Activated CD4-positive, alpha-beta T cell treated with anti-CD3 and anti-CD28 coated beads, Interleukin-2, amount 10 ng/mL, durations not matched to agents 7 days and 5 days (primary cell): Measurements from ENCODE around the gene RTN4RL1. TPM values are rescaled to one million over a fixed set of nuclear protein-coding genes. Genes with fewer than 3 reads are reported as not detected.
"Not testable (repeated sequence)": the region's sequence is repeated elsewhere in the genome, so short reads cannot be mapped to it uniquely, and the experiment has no call there.

Experiments
- CTCF ChIA-PET: fragments of 350-600 bp; sonication (Branson Sonifier 250); formaldehyde crosslinking; loops from one replicate; lab custom pipeline; 2021; ENCODE audit warnings: antibody characterized with exemption; lab: Charles Lee
- POLR2A ChIA-PET: fragments of 350-600 bp; sonication (Branson Sonifier 250); formaldehyde crosslinking; loops from one replicate; lab custom pipeline; 2021; ENCODE audit warnings: antibody characterized with exemption; lab: Charles Lee
- DNase-seq: peaks from one replicate; pipeline ENCODE4 v3.0.0-alpha.2; 2020
- H3K27ac Mint-ChIP-seq: one replicate; pipeline ENCODE4 v1.8.0; 2021; ENCODE audit warnings: mild to moderate bottlenecking, moderate library complexity, mixed read lengths
- H3K27me3 Mint-ChIP-seq: one replicate; pipeline ENCODE4 v1.8.0; 2021; ENCODE audit warnings: mixed read lengths
- H3K36me3 Mint-ChIP-seq: one replicate; pipeline ENCODE4 v1.8.0; 2021; ENCODE audit warnings: low read depth, mixed read lengths
- H3K4me1 Mint-ChIP-seq: one replicate; pipeline ENCODE4 v1.8.0; 2021; ENCODE audit warnings: mixed read lengths
- H3K4me3 Mint-ChIP-seq: one replicate; pipeline ENCODE4 v1.8.0; 2021; ENCODE audit warnings: mild to moderate bottlenecking, moderate library complexity, mixed read lengths
- H3K9me3 Mint-ChIP-seq: one replicate; pipeline ENCODE4 v1.8.0; 2021; ENCODE audit warnings: mixed read lengths
- total RNA-seq, 2 experiments: library from RNA; stranded (reverse); gene quantifications; one replicate each; pipeline ENCODE4 v1.2.3, GENCODE V29; 2021

RTN4RL1 gene
- total RNA-seq, 2 experiments from 2014 or later: 0.19 to 0.20 TPM

DNA sequence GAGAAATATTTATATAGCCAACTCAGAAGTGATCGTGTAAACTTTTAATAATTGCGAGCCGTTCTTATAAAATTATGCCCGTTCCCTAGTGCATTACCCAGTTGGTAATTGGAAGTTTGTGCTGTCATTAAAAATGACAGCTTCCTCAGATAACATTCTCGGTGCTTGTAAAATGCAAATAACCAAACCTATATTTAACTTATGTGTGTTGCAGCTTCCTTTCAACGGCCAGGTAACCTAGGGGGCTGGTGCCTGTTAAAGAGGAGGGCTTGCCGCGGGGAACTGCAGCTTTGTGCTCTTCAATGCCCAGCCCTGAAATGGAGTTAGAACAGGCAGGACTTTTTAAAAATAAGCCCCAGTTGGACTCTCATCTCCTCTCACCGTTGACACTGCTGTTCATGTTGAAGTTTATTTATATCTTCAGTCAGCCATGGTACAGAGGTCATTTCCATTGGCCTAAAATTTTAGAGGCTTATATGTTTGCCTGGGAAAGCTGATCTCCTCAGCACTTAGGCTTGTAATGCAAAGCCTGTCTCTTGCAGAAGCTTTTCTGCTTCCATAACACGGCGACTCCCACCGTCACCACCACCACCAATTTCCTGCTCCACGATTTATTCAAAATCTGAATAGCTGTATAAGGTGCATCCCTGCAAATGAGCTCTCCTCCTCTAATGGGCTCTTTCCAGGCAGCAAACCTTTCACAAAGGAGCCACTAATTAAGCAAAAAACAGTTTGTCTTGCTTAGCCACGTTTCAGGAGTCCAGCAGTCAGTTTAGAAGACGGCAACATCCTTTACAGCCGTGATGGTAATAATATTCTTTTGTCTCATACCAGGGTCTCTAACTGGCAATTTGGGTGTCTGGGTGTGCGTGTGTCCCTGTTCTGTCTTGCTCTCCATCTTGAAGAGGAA, 120.6 kb downstream of the RTN4RL1 start:
- Mint-ChIP-seq H3K4me3 (no peak overlapping the region), H3K27me3 (peaks cover 46% of the 10 kb centered on the region)

DNA sequence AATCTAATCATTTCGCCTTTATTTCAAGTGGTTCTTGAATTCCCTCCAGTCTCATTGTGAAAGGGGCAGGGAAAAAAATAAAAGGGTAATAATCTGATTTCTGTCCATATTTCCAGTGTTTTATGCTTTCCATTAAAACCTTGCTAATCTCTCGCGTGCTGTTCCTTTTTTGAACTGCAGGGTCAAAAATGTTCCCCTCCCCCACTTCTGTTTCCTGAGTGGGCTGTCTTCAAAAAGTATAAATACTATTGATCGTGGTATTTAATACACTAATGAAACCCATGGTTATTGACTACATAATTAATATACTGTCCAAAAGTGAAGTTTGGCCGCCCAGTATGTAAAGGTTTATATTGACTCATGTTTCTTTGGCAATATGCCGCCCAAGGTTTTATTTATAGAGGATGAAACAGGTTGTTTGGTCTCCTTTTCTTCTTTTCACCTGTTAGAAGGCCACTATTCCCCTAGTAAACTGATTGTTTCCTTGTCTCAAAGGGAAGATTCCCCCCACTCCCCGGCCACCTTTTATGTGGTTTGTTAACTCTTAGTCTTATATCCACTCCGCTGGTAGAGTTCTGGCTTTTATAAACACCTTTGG, 125.6 kb downstream of the RTN4RL1 start:
- Mint-ChIP-seq H3K27ac (no peak overlapping the region), H3K4me3 (no peak overlapping the region), H3K4me1 (peaks cover 8% of the 10 kb centered on the region), H3K36me3 (peaks cover 47% of the 10 kb centered on the region), H3K27me3 (peaks cover 5% of the 10 kb centered on the region), H3K9me3 (no peaks in the 10 kb centered on the region)
- no peak for DNase-seq
- POLR2A ChIA-PET: no interaction called here
- CTCF ChIA-PET: no interaction called here

More for the DNA sequence above, 120.6 kb downstream of the RTN4RL1 start:
- peaks cover 5% of the 10 kb centered on the region for H3K4me1 Mint-ChIP-seq
- DNase-seq: no peak
- ChIA-PET POLR2A (no interaction called here), CTCF (interaction anchor here (1.3 kb wide), 1 partner anchor 154 kb away, joined by 3 read pairs; no protein-coding TSS in a partner anchor)
- no peak overlapping the region for H3K27ac Mint-ChIP-seq
- H3K9me3 Mint-ChIP-seq: no peaks in the 10 kb centered on the region
- peaks cover 3% of the 10 kb centered on the region for H3K36me3 Mint-ChIP-seq

DNA sequence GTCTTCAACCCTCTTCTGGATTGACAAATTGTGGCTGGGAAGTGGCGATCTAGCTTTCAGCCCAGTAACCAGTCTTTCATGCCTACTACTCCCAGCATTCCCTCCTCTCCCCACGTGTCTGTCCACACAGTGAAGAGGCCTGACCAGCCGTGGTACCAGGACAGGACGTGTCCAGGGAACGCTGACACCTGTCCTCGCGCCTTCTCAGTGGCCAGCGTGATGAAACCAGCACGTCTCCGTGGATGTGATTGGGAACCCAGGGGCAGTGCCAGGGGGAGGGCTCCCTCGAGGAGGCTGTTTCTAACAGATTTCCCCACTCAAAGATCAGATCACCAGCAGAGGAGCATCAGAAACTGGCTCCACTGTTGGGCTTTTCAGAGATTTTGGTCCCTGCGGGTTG, 126.3 kb downstream of the RTN4RL1 start:
- Mint-ChIP-seq H3K27me3 (no peaks in the 10 kb centered on the region), H3K4me3 (no peak overlapping the region), H3K27ac (no peak overlapping the region), H3K36me3 (peaks cover 53% of the 10 kb centered on the region), H3K4me1 (peaks cover 8% of the 10 kb centered on the region), H3K9me3 (no peaks in the 10 kb centered on the region)
- POLR2A ChIA-PET: no interaction called here
- DNase-seq: no peak
- CTCF ChIA-PET: no interaction called here

DNA sequence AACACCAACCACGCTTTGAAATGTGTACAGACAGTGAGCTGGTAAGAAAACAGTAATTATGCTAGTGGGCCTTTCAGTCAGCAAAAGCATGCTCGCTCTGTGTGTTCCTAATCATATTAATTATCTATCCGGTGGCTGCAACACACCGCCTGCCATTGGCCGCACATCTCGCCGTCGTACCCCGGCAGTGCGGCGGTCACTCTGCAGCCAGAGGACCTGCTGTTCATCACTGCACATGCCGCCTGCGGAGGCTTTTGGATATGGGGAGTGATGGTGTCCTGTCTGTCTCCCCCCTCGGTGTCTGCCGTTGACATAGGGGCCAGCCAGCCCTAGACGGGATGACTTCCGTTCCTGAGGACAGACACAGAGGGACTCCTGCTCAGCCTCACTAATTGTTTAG, 126.8 kb downstream of the RTN4RL1 start:
- peaks cover 8% of the 10 kb centered on the region for H3K4me1 Mint-ChIP-seq
- H3K36me3 Mint-ChIP-seq: peaks cover 53% of the 10 kb centered on the region
- no peak overlapping the region for H3K4me3 Mint-ChIP-seq
- H3K9me3 Mint-ChIP-seq: no peaks in the 10 kb centered on the region
- H3K27ac Mint-ChIP-seq: no peak overlapping the region
- DNase-seq: no peak
- CTCF ChIA-PET: no interaction called here
- POLR2A ChIA-PET: no interaction called here
- no peaks in the 10 kb centered on the region for H3K27me3 Mint-ChIP-seq

DNA sequence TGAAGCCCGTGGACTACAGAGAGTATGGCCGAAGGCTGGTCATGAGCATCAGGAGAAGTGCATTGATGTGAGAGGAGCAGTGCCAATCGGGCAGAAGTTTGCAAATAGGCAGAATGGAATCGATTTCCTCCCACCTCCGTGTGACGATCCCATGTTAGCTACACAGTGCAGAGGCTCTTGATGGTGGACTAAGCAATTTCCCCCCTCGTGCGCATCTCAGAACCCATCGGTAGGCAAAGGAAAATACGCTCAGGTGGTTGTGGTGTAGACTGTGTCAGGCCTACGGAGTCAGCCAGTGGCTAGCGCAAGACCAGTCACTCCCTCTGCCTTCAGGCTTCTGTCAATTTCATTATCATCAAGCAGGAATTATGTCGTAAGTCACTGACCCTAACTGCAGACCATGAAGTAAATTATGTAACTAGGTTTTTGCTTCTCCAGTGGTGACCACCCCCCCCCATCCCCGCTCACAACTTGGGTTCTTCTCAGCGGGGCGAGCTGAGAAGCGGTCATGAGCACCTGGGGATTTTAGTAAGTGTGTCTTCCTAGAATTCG, 128.0 kb downstream of the RTN4RL1 start:
- Mint-ChIP-seq H3K27ac (no peak overlapping the region), H3K36me3 (peaks cover 62% of the 10 kb centered on the region), H3K4me3 (no peak overlapping the region), H3K4me1 (peaks cover 8% of the 10 kb centered on the region), H3K9me3 (no peaks in the 10 kb centered on the region), H3K27me3 (no peaks in the 10 kb centered on the region)
- DNase-seq: no peak
- ChIA-PET POLR2A (no interaction called here), CTCF (no interaction called here)

DNA sequence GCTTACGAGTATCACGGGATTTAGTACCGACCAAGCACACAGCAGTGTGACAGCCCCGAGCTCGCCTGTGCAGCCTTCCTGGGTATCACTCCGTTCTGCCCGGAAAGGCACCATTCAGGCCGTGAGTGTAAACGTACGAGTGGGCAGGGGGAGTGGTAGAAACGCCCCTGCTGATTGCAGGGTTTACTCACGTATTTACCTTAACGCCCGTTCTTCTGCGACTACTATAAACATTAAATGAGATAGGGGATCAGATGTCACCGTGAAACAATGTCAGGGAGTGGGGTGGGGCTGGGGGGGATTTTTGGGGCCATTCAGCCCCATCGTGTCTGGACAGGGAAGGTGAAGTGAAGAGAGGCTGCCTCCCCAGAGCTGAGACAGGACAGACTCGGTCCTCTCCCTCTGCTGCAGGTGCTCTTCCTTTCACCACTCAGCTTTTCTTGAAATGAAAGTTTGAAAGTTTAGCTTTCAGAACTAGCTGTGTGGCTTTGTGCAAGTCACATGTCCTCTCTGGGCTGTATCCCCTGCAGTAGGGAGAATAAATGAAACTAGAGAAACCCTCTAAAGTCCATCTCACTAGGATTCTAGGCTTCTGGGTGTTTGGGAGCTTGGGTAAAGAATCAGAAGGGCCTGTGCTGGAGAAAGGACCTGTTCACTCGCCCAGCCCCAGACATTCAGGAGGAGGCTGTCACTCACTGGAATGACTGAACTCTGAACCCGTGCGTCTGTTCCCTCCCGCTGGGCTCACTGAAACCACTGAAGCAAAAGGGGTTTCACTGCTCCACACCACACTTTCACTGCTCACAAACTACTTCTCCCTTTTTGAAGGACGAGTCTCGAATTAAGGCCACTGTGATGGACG, 128.7 kb downstream of the RTN4RL1 start:
- peaks cover 8% of the 10 kb centered on the region for H3K4me1 Mint-ChIP-seq
- no peaks in the 10 kb centered on the region for H3K9me3 Mint-ChIP-seq
- H3K27ac Mint-ChIP-seq: peak overlapping the region; percentile 41
- H3K27me3 Mint-ChIP-seq: no peaks in the 10 kb centered on the region
- peaks cover 65% of the 10 kb centered on the region for H3K36me3 Mint-ChIP-seq
- H3K4me3 Mint-ChIP-seq: no peak overlapping the region
- DNase-seq: no peak
- ChIA-PET CTCF (interaction anchor here (0.6 kb wide), 1 partner anchor 52 kb away, joined by 3 read pairs; no protein-coding TSS in a partner anchor), POLR2A (no interaction called here)

DNA sequence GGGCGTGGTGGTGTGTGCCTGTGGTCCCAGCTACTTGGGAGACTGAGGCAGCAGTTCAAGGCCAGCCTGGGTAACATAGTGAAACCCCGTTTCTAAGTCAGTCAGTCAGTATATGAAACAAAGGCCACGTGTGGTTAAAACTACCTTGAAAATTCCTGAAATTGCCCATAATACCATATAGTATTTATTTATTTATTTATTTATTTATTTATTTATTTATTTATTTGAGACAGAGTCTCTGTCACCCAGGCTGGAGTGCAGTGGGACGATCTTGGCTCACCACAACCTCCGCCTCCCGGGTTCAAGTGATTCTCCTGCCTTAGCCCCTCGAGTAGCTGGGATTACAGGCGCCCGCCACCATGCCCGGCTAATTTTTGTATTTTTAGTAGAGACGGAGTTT, 129.7 kb downstream of the RTN4RL1 start:
- peaks cover 71% of the 10 kb centered on the region for H3K36me3 Mint-ChIP-seq
- DNase-seq, POLR2A ChIA-PET, H3K4me1 Mint-ChIP-seq, H3K27ac Mint-ChIP-seq, H3K27me3 Mint-ChIP-seq, H3K9me3 Mint-ChIP-seq, H3K4me3 Mint-ChIP-seq: not testable (repeated sequence)
- CTCF ChIA-PET: interaction anchor here (0.7 to 1.0 kb wide), 2 partner anchors 13 to 55 kb away, joined by 3 to 5 read pairs; no protein-coding TSS in a partner anchor

DNA sequence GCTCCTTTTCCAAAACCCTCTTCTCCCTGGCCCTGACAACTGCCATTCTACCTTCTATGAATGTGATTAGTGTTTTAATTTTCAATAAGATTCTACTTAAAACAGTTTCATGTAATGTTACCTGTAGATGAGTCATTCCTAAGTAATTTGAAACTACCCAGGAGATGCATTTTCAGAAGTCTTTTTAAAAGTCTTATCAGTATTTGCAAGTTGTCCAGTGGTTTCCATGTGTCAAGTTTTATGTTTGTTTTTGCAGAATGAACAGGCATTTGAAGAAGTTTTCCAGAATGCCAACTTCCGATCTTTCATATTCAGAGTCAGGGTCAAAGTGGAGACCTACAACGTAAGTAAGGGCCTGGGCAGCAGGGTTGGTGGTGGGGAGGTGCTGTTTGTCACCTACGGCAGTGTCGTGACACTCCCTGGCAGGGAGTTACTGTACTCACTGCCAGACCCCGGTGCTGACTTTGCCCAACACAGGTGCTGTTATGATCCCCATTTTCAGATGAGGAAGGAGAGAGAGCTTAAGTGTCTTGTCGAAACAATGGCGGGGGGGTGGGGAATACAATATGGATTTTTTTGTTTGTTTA, 130.3 kb downstream of the RTN4RL1 start:
- no peak for DNase-seq
- POLR2A ChIA-PET: no interaction called here
- no peaks in the 10 kb centered on the region for H3K9me3 Mint-ChIP-seq
- no peak overlapping the region for H3K27ac Mint-ChIP-seq
- CTCF ChIA-PET: interaction anchor here (0.7 to 1.0 kb wide), 2 partner anchors 14 to 56 kb away, joined by 3 to 5 read pairs; no protein-coding TSS in a partner anchor
- H3K36me3 Mint-ChIP-seq: peaks cover 71% of the 10 kb centered on the region
- no peak overlapping the region for H3K4me3 Mint-ChIP-seq
- H3K4me1 Mint-ChIP-seq: peaks cover 8% of the 10 kb centered on the region
- H3K27me3 Mint-ChIP-seq: no peaks in the 10 kb centered on the region

DNA sequence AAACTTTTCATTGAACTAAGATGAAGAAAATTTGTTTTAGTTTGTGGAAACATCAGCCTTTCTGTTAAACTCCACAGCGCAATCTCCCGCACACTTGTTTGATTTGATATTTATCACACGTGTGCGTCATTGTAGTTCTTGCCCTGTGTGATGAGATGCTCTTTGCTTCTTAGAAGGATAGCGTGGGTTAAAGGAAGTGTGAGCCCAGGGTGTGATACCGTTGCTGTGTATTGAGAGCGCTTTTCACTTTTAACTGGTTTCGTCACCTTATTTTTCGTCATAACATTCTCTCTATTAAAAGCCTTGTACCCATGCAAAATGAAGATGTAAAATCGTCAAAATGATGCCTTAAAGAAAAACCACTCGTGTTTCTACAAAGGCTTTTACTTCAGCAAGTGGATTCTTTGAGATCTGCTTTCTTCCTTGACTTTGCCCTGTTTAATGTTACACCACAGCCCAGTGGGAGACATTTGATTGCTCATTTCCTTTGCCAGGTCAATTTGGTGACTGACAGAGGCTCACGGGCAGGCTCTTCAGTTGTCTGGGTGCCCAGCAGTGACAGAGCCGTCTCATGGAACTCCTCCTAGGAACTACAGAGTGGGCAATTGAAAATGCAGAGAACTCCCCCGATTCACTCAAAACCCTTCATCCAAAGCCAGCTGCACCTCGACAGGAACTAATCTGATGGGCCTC, 134.2 kb downstream of the RTN4RL1 start:
- Mint-ChIP-seq H3K4me1 (peaks cover 3% of the 10 kb centered on the region), H3K27me3 (no peaks in the 10 kb centered on the region), H3K27ac (peak overlapping the region; percentile 46), H3K4me3 (no peak overlapping the region), H3K9me3 (no peaks in the 10 kb centered on the region), H3K36me3 (peaks cover 52% of the 10 kb centered on the region)
- POLR2A ChIA-PET: no interaction called here
- DNase-seq: no peak
- CTCF ChIA-PET: interaction anchor here (1.1 to 2.5 kb wide), 2 partner anchors 16 to 19 kb away, joined by 5 to 8 read pairs; no protein-coding TSS in a partner anchor

DNA sequence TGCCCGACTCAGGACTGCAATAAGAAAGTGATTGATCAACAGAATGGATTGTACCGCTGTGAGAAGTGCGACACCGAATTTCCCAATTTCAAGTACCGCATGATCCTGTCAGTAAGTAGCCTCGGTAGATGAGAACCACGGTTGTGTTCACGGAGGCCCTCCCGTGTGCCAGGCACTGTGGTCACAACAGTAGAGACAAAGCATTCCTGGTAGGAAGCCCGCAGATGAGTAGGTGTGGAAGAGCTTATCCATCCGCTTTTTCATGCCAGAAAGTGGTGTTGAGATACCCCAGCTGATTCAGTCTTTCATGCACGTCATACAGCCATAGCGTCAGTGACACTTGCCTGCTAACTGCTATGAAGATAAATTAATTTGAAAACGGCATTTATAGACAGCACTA, 136.4 kb downstream of the RTN4RL1 start:
- H3K9me3 Mint-ChIP-seq: no peaks in the 10 kb centered on the region
- POLR2A ChIA-PET: no interaction called here

More for the DNA sequence above, 136.4 kb downstream of the RTN4RL1 start:
- no peak overlapping the region for H3K27ac Mint-ChIP-seq
- no peaks in the 10 kb centered on the region for H3K4me1 Mint-ChIP-seq
- no peak for DNase-seq
- no peaks in the 10 kb centered on the region for H3K27me3 Mint-ChIP-seq
- CTCF ChIA-PET: interaction anchor here (0.6 to 2.5 kb wide), 2 partner anchors 14 to 26 kb away, joined by 3 to 8 read pairs; no protein-coding TSS in a partner anchor
- peaks cover 55% of the 10 kb centered on the region for H3K36me3 Mint-ChIP-seq
- no peak overlapping the region for H3K4me3 Mint-ChIP-seq
